A549 (cell line): ENCODE measurements around the gene CR1L. TPM values are rescaled to one million over a fixed set of nuclear protein-coding genes. Genes with fewer than 3 reads are reported as not detected.
A peak's percentile ranks its signal among the peaks of the same experiment; 100 is the strongest.
"Not testable (repeated sequence)": the region's sequence is repeated elsewhere in the genome, so short reads cannot be mapped to it uniquely, and the experiment has no call there.

Experiments used
- ATAC-seq, 2 experiments: fragments of 200-7000 bp in 1 of 2; fragments of >200 bp in 1 of 2; cut with Nextera tagmentation in 1 of 2; cut with Tn5 transposase in 1 of 2; 3 replicates each; pipeline versions ENCODE4 v1.8.0 to v1.9.1; 2018 to 2020; ENCODE audit warnings: mild to moderate bottlenecking in 1 of 2, moderate library complexity in 1 of 2
- CTCF ChIA-PET: fragments of 300-600 bp; sonication (Branson Sonifier 250); formaldehyde crosslinking; extraction: SDS; loops from one replicate; lab custom pipeline; 2021; ENCODE audit warnings: antibody characterized with exemption, inconsistent platforms; lab: Yijun Ruan, JAX
- POLR2A ChIA-PET: fragments of 350-600 bp; formaldehyde crosslinking; extraction: SDS; loops from one replicate; lab custom pipeline; 2021; ENCODE audit warnings: antibody characterized with exemption, inconsistent platforms; lab: Yijun Ruan, JAX
- DNase-seq, 2 experiments: peaks; one replicate each; pipeline versions ENCODE4 v3.0.0 to v3.0.0-alpha.2; 2011 to 2016; ENCODE audit warnings: low read depth in 1 of 2, low spot score in 1 of 2
- FAIRE-seq: peaks from 2 replicates; lab custom pipeline; 2011; peaks lifted over from hg19 to GRCh38; lab: Jason Lieb, UNC
- H3K27ac ChIP-seq, 2 experiments: fragments of >200 bp; sonication (Bioruptor Twin); formaldehyde crosslinking; 3 replicates each; pipeline ENCODE4 v1.5.1; 2016 to 2017
- H3K4me1 ChIP-seq: fragments of >200 bp; sonication (Bioruptor Twin); formaldehyde crosslinking; 3 replicates; pipeline ENCODE4 v1.6.1; 2016
- H3K4me2 ChIP-seq: fragments of >200 bp; sonication (Bioruptor Twin); formaldehyde crosslinking; 3 replicates; pipeline ENCODE4 v1.6.1; 2016
- H3K4me3 ChIP-seq: fragments of >200 bp; sonication (Bioruptor Twin); formaldehyde crosslinking; 3 replicates; pipeline ENCODE4 v1.5.1; 2016
- H3K9me3 ChIP-seq: fragments of >200 bp; sonication (Bioruptor Twin); formaldehyde crosslinking; 3 replicates; pipeline ENCODE4 v1.6.1; 2016
- BHLHE40 ChIP-seq: IDR thresholded peaks from 2 replicates; pipeline ENCODE4 v1.6.1; 2012; ENCODE audit warnings: low read depth, low read length, inconsistent platforms
- CEBPB ChIP-seq, 2 experiments: fragments of >200 bp in 1 of 2; sonication (Bioruptor Twin) in 1 of 2; formaldehyde crosslinking in 1 of 2; IDR thresholded peaks; 2 replicates each; pipeline ENCODE4 v1.6.1; 2012 to 2016
- CHD4 ChIP-seq: fragments of 200-600 bp; sonication (generic); IDR thresholded peaks from 2 replicates; pipeline ENCODE4 v1.6.1; 2016; ENCODE audit warnings: antibody characterized with exemption, mild to moderate bottlenecking, borderline replicate concordance
- CTCF ChIP-seq: fragments of >200 bp; sonication (Bioruptor Twin); formaldehyde crosslinking; IDR thresholded peaks from 3 replicates; pipeline ENCODE4 v1.5.1; 2016
- EP300 ChIP-seq, 2 experiments: fragments of >200 bp; sonication (Bioruptor Twin); formaldehyde crosslinking; IDR thresholded peaks; 2 replicates in 1 of 2; 3 replicates in 1 of 2; pipeline ENCODE4 v1.6.1; 2016 to 2017
- ESRRA ChIP-seq: fragments of 150-350 bp; IDR thresholded peaks from 2 replicates; pipeline ENCODE4 v1.6.1; 2014; ENCODE audit warnings: mild to moderate bottlenecking, low read length, borderline replicate concordance
- FOSL2 ChIP-seq, 2 experiments: fragments of 450-650 bp in 1 of 2; fragments of >200 bp in 1 of 2; sonication (Bioruptor Twin) in 1 of 2; formaldehyde crosslinking; IDR thresholded peaks; 2 replicates each; pipeline versions ENCODE4 v1.5.0 to v1.6.1; 2016 to 2020; ENCODE audit warnings: mild to moderate bottlenecking in 1 of 2, moderate library complexity in 1 of 2
- HOXA7 ChIP-seq: fragments of 250-450 bp; sonication (Bioruptor Pico); IDR thresholded peaks from 2 replicates; pipeline ENCODE4 v1.5.0; 2020; ENCODE audit warnings: mild to moderate bottlenecking, moderate library complexity
- JUNB ChIP-seq: fragments of >200 bp; sonication (Bioruptor Twin); formaldehyde crosslinking; IDR thresholded peaks from 2 replicates; pipeline ENCODE4 v1.6.1; 2016
- KDM1A ChIP-seq: fragments of 200-600 bp; sonication (generic); IDR thresholded peaks from 2 replicates; pipeline ENCODE4 v1.6.1; 2016; ENCODE audit warnings: low read depth, mild to moderate bottlenecking
- MAZ ChIP-seq: fragments of 150-350 bp; IDR thresholded peaks from 2 replicates; pipeline ENCODE4 v1.6.1; 2014; ENCODE audit warnings: antibody characterized with exemption, low read depth, low read length, borderline replicate concordance
- MYC ChIP-seq: IDR thresholded peaks from 2 replicates; pipeline ENCODE4 v1.6.1; 2012; ENCODE audit warnings: mild to moderate bottlenecking, inconsistent platforms, low read length, improper control_type of control experiment, borderline replicate concordance
- NFE2L2 ChIP-seq: fragments of 150-350 bp; conservative IDR thresholded peaks from 2 replicates; pipeline ENCODE4 v1.6.1; 2014; ENCODE audit warnings: low read length
- NR3C1 ChIP-seq: fragments of >200 bp; sonication (Bioruptor Twin); formaldehyde crosslinking; IDR thresholded peaks from 3 replicates; pipeline ENCODE4 v1.6.1; 2017
- PBX3 ChIP-seq: IDR thresholded peaks from 2 replicates; pipeline ENCODE4 v1.6.1; 2012
- POLR2A ChIP-seq: IDR thresholded peaks from 2 replicates; pipeline ENCODE4 v1.6.1; 2012; ENCODE audit warnings: mild to moderate bottlenecking, low read length
- RARB ChIP-seq: fragments of 250-450 bp; sonication (Bioruptor Pico); IDR thresholded peaks from 2 replicates; pipeline ENCODE4 v1.8.0; 2021; ENCODE audit warnings: mild to moderate bottlenecking, moderate library complexity
- RCOR1 ChIP-seq: fragments of 150-350 bp; IDR thresholded peaks from 2 replicates; pipeline ENCODE4 v1.6.1; 2014; ENCODE audit warnings: antibody characterized with exemption, low read length, low read depth
- REST ChIP-seq: fragments of 200-600 bp; sonication (generic); IDR thresholded peaks from 2 replicates; pipeline ENCODE4 v1.6.1; 2016; ENCODE audit warnings: antibody characterized with exemption, mild to moderate bottlenecking, moderate library complexity
- TFCP2L1 ChIP-seq: fragments of 250-450 bp; sonication (Bioruptor Pico); IDR thresholded peaks from 2 replicates; pipeline ENCODE4 v1.5.0; 2021; ENCODE audit warnings: mild to moderate bottlenecking
- TP53 ChIP-seq: fragments of 250-450 bp; sonication (Bioruptor Pico); IDR thresholded peaks from 2 replicates; pipeline ENCODE4 v1.5.0; 2021; ENCODE audit warnings: mild to moderate bottlenecking, moderate library complexity
- ZFP36 ChIP-seq: fragments of 450-650 bp; IDR thresholded peaks from 2 replicates; pipeline ENCODE4 v1.6.1; 2014; ENCODE audit warnings: borderline replicate concordance; ENCODE audit not compliant: partially characterized antibody
- ZNF302 ChIP-seq: fragments of 250-450 bp; sonication (Bioruptor Pico); IDR thresholded peaks from 2 replicates; pipeline ENCODE4 v1.9.0; 2021; ENCODE audit warnings: inconsistent platforms, mild to moderate bottlenecking, moderate library complexity
- ZSCAN20 ChIP-seq: fragments of 250-450 bp; sonication (Bioruptor Pico); IDR thresholded peaks from 2 replicates; pipeline ENCODE4 v1.8.0; 2022; ENCODE audit warnings: mild to moderate bottlenecking, moderate library complexity
- WGBS: methylation state at CpG from one replicate; pipeline ENCODE4 v1.1.6; 2017; ENCODE audit errors: missing lambda C conversion rate; 5-methylcytosine and 5-hydroxymethylcytosine counted together
- polyA plus RNA-seq, 4 experiments: library from polyadenylated mRNA; depleted of rRNA in 3 of 4; stranded (reverse); fragments of >200 nt; fragmentation: RNase III in 1 of 4; extraction: RNeasy Plus Mini Kit Qiagen cat#74134 plus additional on column Dnase treatment in 1 of 4; gene quantifications; 2 replicates in 3 of 4; 3 replicates in 1 of 4; pipeline ENCODE4 v1.2.3, GENCODE V29; 2011 to 2017

The CR1L gene
- polyA plus RNA-seq, 2 of the 4 experiments (the other 2 are of a cell fraction) = not detected

- H3K4me2 ChIP-seq = no peak overlapping the region
- FAIRE-seq (no peak), DNase-seq (no peak), ATAC-seq (no peak)
- H3K4me1 ChIP-seq = peaks cover 4% of the 10 kb centered on the region; the same call in 1 of the 3 replicates
- ChIA-PET POLR2A (no interaction called here), CTCF (interaction anchor here (0.7 to 1.6 kb wide), 3 partner anchors 10 to 26 kb away, joined by 3 to 5 read pairs (median 3); no protein-coding TSS in a partner anchor)
- H3K4me3 ChIP-seq = no peak overlapping the region
- 75% methylated on average over 1 of the region's 1 CpG for WGBS
- TF ChIP-seq ZNF302 (CRISPR knock-in tag) = no peak
- no peak for TF ChIP-seq ESRRA
- no peak for TF ChIP-seq BHLHE40
- TF ChIP-seq REST = no peak
- no peak for TF ChIP-seq FOSL2 (IDR thresholded peaks at IDR 0.05)
- TF ChIP-seq FOSL2 (CRISPR knock-in tag; IDR thresholded peaks at IDR 0.05) = no peak
- no peak for TF ChIP-seq HOXA7
- no peak for TF ChIP-seq RCOR1
- TF ChIP-seq MYC = no peak
- no peak for TF ChIP-seq CTCF
- no peak for TF ChIP-seq POLR2A
- no peak for TF ChIP-seq NFE2L2
- no peak for TF ChIP-seq JUNB
- no peak for TF ChIP-seq PBX3
- no peak for TF ChIP-seq CHD4
- no peak for TF ChIP-seq EP300 (IDR thresholded peaks at IDR 0.05)
- TF ChIP-seq ZSCAN20 (CRISPR knock-in tag) = no peak
- no peak for TF ChIP-seq ZFP36
- no peak for TF ChIP-seq TP53
- H3K9me3 ChIP-seq = no peaks in the 10 kb centered on the region
- H3K27ac ChIP-seq = no peak overlapping the region
These were observed 57.4 kb downstream of the CR1L start for GRCh38 chr1:207702317-207702716.

GRCh38 chr1:207703712-207704111 is 58.8 kb downstream of the CR1L start:
- ChIA-PET CTCF (interaction anchor here (1.6 kb wide), 2 partner anchors 9 to 11 kb away, joined by 3 to 5 read pairs; no protein-coding TSS in a partner anchor), POLR2A (no interaction called here)
- 85% methylated on average over 5 of the region's 5 CpGs for whole genome bisulfite sequencing
- TF ChIP-seq MAZ (no peak), RARB (CRISPR knock-in tag) (no peak), NR3C1 (no peak), CEBPB (IDR thresholded peaks at IDR 0.05) (peak; percentile 65 to 68; a peak in 3 of 4 replicates), KDM1A (no peak), TFCP2L1 (CRISPR knock-in tag) (no peak), REST (no peak)
- H3K4me1 ChIP-seq = peaks cover 7% of the 10 kb centered on the region; the same call in 1 of the 3 replicates
- DNase-seq = no peak
- no peak overlapping the region for H3K27ac ChIP-seq
- no peak overlapping the region for H3K4me2 ChIP-seq
- no peak for ATAC-seq
- no peaks in the 10 kb centered on the region for H3K9me3 ChIP-seq
- H3K4me3 ChIP-seq = no peak overlapping the region
- FAIRE-seq = no peak

GRCh38 chr1:207708004-207708403 is 63.1 kb downstream of the CR1L start:
- ATAC-seq, FAIRE-seq, DNase-seq, POLR2A ChIA-PET, H3K4me2 ChIP-seq, H3K4me3 ChIP-seq, H3K9me3 ChIP-seq, H3K4me1 ChIP-seq: not testable (repeated sequence)
- CTCF ChIA-PET = interaction anchor here (2.0 kb wide), 1 partner anchor 9 kb away, joined by 4 read pairs; no protein-coding TSS in a partner anchor
- peak overlapping the region; percentile 62 to 86; a peak in 4 of 6 replicates for H3K27ac ChIP-seq
- WGBS = 66% methylated on average over 3 of the region's 3 CpGs
